GM19397 (cell line): ENCODE data around the gene LAYN.
A peak's percentile ranks its signal among the peaks of the same experiment; 100 is the strongest.

Source experiments
- ATAC-seq: cut with Tn5 transposase; IDR thresholded peaks from one replicate; pipeline ENCODE4 v1.9.1; 2021; ENCODE audit warnings: mild to moderate bottlenecking, moderate library complexity; ENCODE audit not compliant: unreplicated experiment

Gene LAYN

DNA sequence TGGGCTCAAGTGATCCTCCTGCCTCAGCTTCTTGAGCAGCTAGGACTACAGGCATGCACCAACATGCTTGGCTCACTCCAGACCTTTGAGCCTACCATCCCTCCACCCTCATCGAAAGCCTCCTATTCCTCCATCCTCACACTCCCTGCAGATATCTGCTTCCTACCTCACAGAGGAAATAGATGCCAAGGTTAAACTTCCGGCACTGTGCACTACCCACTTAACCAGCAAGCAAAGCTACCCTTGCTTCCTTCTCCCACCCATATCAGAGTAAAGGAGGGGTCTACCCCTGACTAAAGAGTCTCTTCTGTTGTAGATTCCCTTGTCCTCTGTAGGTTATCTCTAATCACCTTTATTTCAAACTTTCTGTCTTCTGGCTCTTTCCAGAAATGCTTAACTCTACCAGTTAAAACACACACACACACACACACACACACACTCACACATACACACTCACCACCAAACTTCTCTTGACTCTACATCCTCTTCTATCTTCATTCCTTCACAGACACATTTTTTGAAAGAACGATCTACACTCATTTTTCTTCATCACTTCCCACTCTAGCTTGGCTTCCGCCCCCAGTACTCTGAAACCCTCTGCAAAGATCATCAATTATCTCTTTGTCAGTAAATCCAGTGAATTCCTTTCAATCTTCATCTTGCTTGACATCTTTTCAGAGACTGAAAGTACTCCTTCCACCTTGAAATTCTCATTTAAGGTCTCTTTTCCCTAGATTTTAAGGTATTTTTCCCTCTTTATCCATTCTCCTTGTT is 50.9 kb downstream of the LAYN start:
- no peak for ATAC-seq

- ATAC-seq = no peak
These were observed 52.0 kb downstream of the LAYN start for GRCh38 chr11:111592491-111592890.

- ATAC-seq = no peak
These were observed 55.8 kb downstream of the LAYN start for GRCh38 chr11:111596319-111596718.

DNA sequence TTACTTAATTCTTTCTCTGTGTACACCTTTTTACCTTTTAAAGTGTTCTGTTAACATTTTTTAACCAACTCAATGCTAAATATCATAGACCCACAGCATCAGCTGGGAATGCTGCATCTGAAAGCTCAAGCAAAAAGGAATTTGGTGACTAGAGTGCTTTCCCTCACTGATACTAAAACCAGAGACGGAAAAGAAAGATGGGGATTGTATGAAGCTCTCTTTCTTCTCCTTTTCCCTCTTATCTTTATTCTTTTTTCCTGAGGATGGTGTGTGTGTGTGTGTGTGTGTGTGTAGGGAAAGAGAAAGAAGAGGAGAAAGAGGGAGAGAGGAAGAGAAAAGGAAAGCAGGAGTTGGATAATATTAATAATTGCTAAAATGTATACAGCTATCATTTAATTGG is 57.6 kb downstream of the LAYN start:
- no peak for ATAC-seq

- ATAC-seq = no peak
These were observed 58.0 kb downstream of the LAYN start for GRCh38 chr11:111598559-111598958.

- no peak for ATAC-seq
These were observed 61.1 kb downstream of the LAYN start for GRCh38 chr11:111601636-111601978.

DNA sequence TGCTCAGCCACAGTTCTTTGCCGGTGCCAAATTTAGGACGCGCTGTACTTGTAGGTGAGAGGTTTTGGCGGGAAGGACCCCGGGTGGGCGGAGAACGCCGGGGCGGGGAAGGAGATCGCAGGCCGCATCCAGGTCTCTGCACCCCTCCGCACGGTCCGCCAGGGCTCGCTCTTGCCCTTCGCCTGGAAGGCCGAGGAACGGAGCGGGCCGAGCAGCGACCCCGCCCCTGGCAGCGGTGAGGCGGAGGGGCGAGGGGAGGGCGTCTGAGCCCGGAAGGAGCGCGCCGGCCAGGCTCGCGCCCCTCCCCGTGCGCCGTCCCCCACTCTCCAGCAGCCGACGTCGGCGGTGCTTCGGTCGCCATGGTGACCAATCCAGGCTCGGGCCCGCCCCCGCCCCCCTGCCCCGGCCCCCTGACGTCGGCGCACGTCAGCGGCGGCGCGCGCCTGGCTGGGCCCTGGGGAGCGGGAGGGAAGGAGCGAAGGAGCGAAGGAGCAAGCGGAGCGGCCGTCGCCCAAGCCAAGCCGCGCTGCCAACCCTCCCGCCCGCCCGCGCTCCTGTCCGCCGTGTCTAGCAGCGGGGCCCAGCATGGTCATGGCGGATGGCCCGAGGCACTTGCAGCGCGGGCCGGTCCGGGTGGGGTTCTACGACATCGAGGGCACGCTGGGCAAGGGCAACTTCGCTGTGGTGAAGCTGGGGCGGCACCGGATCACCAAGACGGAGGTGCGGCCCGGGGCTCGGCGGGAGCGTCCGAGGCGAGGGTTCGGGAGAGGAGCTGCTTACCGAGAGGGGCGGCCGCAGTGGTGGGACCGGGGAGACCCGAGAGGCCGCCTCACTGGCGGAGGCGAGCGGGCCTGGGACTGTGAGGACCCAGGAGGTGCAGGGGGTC is 61.7 kb downstream of the LAYN start, which contains the start of gene SIK2:
Gene SIK2, plus strand, starts transcription at position 471 of the 886 bp plus-strand sequence. Its CDS starts 115 bp downstream, at position 586.
- peak; percentile 87 for ATAC-seq

GRCh38 chr11:111602865-111603610 is 62.5 kb downstream of the LAYN start:
- no peak for ATAC-seq

GRCh38 chr11:111603611-111604130 is 63.2 kb downstream of the LAYN start:
- ATAC-seq = no peak

GRCh38 chr11:111604392-111605009 is 64.0 kb downstream of the LAYN start:
- no peak for ATAC-seq

DNA sequence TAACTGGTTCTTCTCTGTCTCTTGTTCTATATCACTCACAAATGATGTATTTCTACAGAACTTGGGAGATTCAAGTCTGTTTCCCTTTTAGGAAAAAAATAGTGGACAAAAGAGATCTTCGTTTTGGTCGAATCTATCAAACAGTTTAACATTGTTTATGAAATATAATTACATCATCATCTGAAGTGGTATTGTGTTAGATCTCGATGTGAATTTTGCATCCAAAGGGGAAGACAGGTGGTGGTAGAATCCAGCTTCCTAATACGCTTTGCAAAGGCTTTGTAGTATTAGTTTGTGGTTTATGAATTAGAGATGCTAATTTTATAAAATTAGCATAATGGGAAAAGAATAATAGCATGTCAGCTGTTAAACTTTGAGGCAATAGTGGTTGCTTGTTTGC is 65.2 kb downstream of the LAYN start:
- ATAC-seq = no peak

DNA sequence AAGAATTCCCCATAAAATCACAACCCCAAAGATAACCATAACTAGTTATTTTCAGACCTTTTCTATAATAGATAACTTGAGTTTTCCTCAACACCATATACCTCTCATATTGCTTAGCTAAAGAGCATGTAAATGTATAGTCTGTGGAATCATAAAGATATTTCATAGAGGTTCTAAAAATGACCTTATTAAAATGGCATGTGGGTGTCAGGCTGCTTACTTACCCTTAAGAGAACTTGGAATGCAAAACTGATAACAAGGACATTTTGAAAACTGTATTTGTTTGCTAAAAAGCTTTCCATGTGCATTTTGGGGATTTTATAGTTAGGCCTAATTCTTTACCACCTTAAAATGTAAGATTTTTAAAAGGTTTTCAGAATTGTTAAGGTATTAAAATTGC is 66.5 kb downstream of the LAYN start:
- ATAC-seq = no peak

- no peak for ATAC-seq
These were observed 67.2 kb downstream of the LAYN start for GRCh38 chr11:111607751-111608150.
